Body of pancreas (tissue), 4 donors: ENCODE measurements around the gene QKI. TPM values are rescaled to one million over a fixed set of nuclear protein-coding genes. Genes with fewer than 3 reads are reported as not detected.
"Not testable (repeated sequence)": the region's sequence is repeated elsewhere in the genome, so short reads cannot be mapped to it uniquely, and the experiment has no call there.

Experiments used
- ATAC-seq: fragments of 150-250 bp; one replicate; pipeline ENCODE4 v1.9.1; 2016
- DNase-seq, 4 donors: peaks; one replicate each; pipeline ENCODE4 v3.0.0-alpha.2; 2019
- H3K27ac ChIP-seq, 4 donors: fragments of 200-600 bp; sonication (generic); 1 replicate in 3 of 4; 2 replicates in 1 of 4; pipeline versions ENCODE4 v1.5.1 to v1.6.1; 2016 to 2019; ENCODE audit warnings: mild to moderate bottlenecking in 1 of 4, mixed read lengths in 1 of 4, moderate library complexity in 1 of 4
- H3K27me3 ChIP-seq, 2 donors: fragments of 200-600 bp; sonication (generic); one replicate each; pipeline ENCODE4 v1.6.0; 2016; ENCODE audit warnings: mild to moderate bottlenecking in 1 of 2
- H3K36me3 ChIP-seq, 2 donors: fragments of 200-600 bp; sonication (generic); replicated peaks in 1 of 2; 2 replicates each; pipeline ENCODE4 v1.5.1; 2016; ENCODE audit warnings: low read depth in 2 of 2; ENCODE audit not compliant: insufficient read depth in 1 of 2
- H3K4me1 ChIP-seq: fragments of 200-600 bp; sonication (generic); one replicate; pipeline ENCODE4 v1.6.0; 2016
- H3K4me3 ChIP-seq, 2 donors: fragments of 200-600 bp; sonication (generic); 1 replicate in 1 of 2; 2 replicates in 1 of 2; pipeline ENCODE4 v1.5.1; 2016 to 2019
- H3K9me3 ChIP-seq, 3 donors: fragments of 200-600 bp; sonication (generic); 1 replicate in 2 of 3; 2 replicates in 1 of 3; pipeline ENCODE4 v1.5.1; 2016
- CTCF ChIP-seq, 7 experiments: fragments of 450-650 bp in 4 of 7; fragments of 200-600 bp in 3 of 7; sonication (generic) in 3 of 7; IDR thresholded peaks; one replicate each; pipeline ENCODE4 v1.5.1; 2016 to 2019; ENCODE audit warnings: antibody characterized with exemption in 7 of 7
- POLR2A ChIP-seq, 3 donors: fragments of 450-650 bp; IDR thresholded peaks; one replicate each; pipeline ENCODE4 v1.6.1; 2016; ENCODE audit warnings: antibody characterized with exemption in 3 of 3, mild to moderate bottlenecking in 2 of 3
- WGBS, 2 donors: methylation state at CpG; one replicate each; pipeline ENCODE4 v1.1.5; 2017; 5-methylcytosine and 5-hydroxymethylcytosine counted together
- intact Hi-C: fragments of 100-400 bp; cut with DNase I; formaldehyde crosslinking; loops from one replicate; pipeline ENCODE4 v1.15.1; 2023
- total RNA-seq, 2 donors: library from RNA; depleted of rRNA; stranded (reverse); fragments of >200 nt; gene quantifications; one replicate each; pipeline ENCODE4 v1.1.0, GENCODE V29; 2016

QKI gene
- total RNA-seq, 2 donors from 2014 or later = 60.4 to 61.3 TPM

- DNase-seq = no peak
- WGBS, 2 donors = 86 to 87% methylated on average over 22 of the region's 22 CpGs
- H3K36me3 ChIP-seq = no peaks in the 10 kb centered on the region
- ATAC-seq = no peak
- intact Hi-C loops = no loop called here
- no peak overlapping the region for H3K27ac ChIP-seq
- no peaks in the 10 kb centered on the region for H3K9me3 ChIP-seq
- H3K4me3 ChIP-seq = no peak overlapping the region
- H3K27me3 ChIP-seq = no peaks in the 10 kb centered on the region
- no peak for TF ChIP-seq CTCF (IDR thresholded peaks at IDR 0.05)
- TF ChIP-seq POLR2A (IDR thresholded peaks at IDR 0.05) = no peak
- H3K4me1 ChIP-seq = no peaks in the 10 kb centered on the region
Measured at GRCh38 chr6:163588220-163588919, 173.9 kb downstream of the QKI start.

- DNase-seq = no peak
- Histone ChIP-seq H3K4me1 (no peaks in the 10 kb centered on the region), H3K36me3 (no peaks in the 10 kb centered on the region), H3K27me3 (no peaks in the 10 kb centered on the region), H3K4me3 (no peak overlapping the region), H3K9me3 (no peaks in the 10 kb centered on the region), H3K27ac (no peak overlapping the region)
- no peak for ATAC-seq
- 75 to 79% methylated on average over 5 of the region's 5 CpGs for WGBS, 2 donors
- intact Hi-C loops = no loop called here
- TF ChIP-seq POLR2A (IDR thresholded peaks at IDR 0.05) = no peak
Measured at GRCh38 chr6:163589387-163589786, 174.9 kb downstream of the QKI start.

GRCh38 chr6:163590132-163590531 lies 175.6 kb downstream of the QKI start:
- H3K9me3 ChIP-seq, H3K4me3 ChIP-seq, H3K36me3 ChIP-seq, H3K4me1 ChIP-seq, H3K27ac ChIP-seq, ATAC-seq, DNase-seq, intact Hi-C loops, H3K27me3 ChIP-seq: not testable (repeated sequence)
- WGBS, 2 donors = 85 to 87% methylated on average over 9 of the region's 9 CpGs

- Histone ChIP-seq H3K4me3 (no peak overlapping the region), H3K27me3 (no peaks in the 10 kb centered on the region), H3K4me1 (no peaks in the 10 kb centered on the region), H3K27ac (no peak overlapping the region), H3K9me3 (no peaks in the 10 kb centered on the region), H3K36me3 (no peaks in the 10 kb centered on the region)
- intact Hi-C loops = no loop called here
- TF ChIP-seq POLR2A (IDR thresholded peaks at IDR 0.05) = no peak
- no peak for TF ChIP-seq CTCF (IDR thresholded peaks at IDR 0.05)
- DNase-seq = no peak
- WGBS, 2 donors = 89 to 91% methylated on average over 3 of the region's 3 CpGs
- ATAC-seq = no peak
Measured at GRCh38 chr6:163592872-163593271, 178.4 kb downstream of the QKI start.

- H3K4me3 ChIP-seq = no peak overlapping the region
- no peaks in the 10 kb centered on the region for H3K27me3 ChIP-seq
- H3K27ac ChIP-seq = no peak overlapping the region
- 44 to 52% methylated on average over 2 of the region's 2 CpGs for WGBS, 2 donors
- no peaks in the 10 kb centered on the region for H3K4me1 ChIP-seq
- no peak for TF ChIP-seq CTCF (IDR thresholded peaks at IDR 0.05)
- no peak for TF ChIP-seq POLR2A (IDR thresholded peaks at IDR 0.05)
- intact Hi-C loops = no loop called here
- no peak for ATAC-seq
- no peaks in the 10 kb centered on the region for H3K36me3 ChIP-seq
- no peak for DNase-seq
- no peaks in the 10 kb centered on the region for H3K9me3 ChIP-seq
Measured at GRCh38 chr6:163596174-163596573, 181.7 kb downstream of the QKI start.

- Histone ChIP-seq H3K36me3 (no peaks in the 10 kb centered on the region), H3K27ac (no peak overlapping the region), H3K4me1 (no peaks in the 10 kb centered on the region), H3K9me3 (no peaks in the 10 kb centered on the region), H3K27me3 (no peaks in the 10 kb centered on the region), H3K4me3 (no peak overlapping the region)
- no peak for ATAC-seq
- TF ChIP-seq POLR2A (IDR thresholded peaks at IDR 0.05) = no peak
- no peak for TF ChIP-seq CTCF (IDR thresholded peaks at IDR 0.05)
- intact Hi-C loops = no loop called here
- no peak for DNase-seq
Measured at GRCh38 chr6:163599136-163599535, 184.6 kb downstream of the QKI start.
